ENCODE measurements around the gene PRDM16.

DNA sequence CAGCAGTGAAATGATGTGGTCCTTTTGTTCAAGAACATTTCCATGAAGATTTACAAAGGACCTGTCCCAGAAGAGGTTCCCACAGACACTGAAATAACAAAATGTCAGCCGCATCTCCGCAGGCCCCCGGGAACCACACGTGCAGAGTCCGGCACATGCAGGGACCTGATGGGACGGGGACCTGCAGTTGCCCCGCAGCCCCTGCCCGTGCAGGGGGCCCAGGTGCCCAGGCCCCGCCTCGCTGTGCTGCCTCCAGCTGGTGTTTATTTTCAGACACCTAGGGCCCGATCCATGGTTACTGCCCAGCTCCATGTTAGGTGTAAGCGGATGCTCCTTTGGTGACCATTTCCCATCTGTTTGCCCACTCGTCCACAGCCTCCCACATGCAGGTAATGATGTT lies 236.2 kb downstream of the PRDM16 start:
- TF ChIP-seq RBM39 (IDR thresholded peaks at IDR 0.05; ENCODE audit: low read depth, low read length, poor library complexity, severe bottlenecking) (no peak), MED8 (CRISPR knock-in tag; IDR thresholded peaks at IDR 0.05; ENCODE audit: insufficient replicate concordance) (no peak), MLLT10 (CRISPR knock-in tag; IDR thresholded peaks at IDR 0.05) (no peak), EP300 (IDR thresholded peaks at IDR 0.05; ENCODE audit: low read depth in 2 of 2, low read length in 2 of 2) (no peak), EP300 (CRISPR knock-in tag; IDR thresholded peaks at IDR 0.05; ENCODE audit: borderline replicate concordance) (no peak), SIN3A (IDR thresholded peaks at IDR 0.05; ENCODE audit: borderline replicate concordance, low read depth, low read length) (no peak), POLR2AphosphoS5 (IDR thresholded peaks at IDR 0.05; ENCODE audit: low read depth, low read length) (no peak), POLR2A (IDR thresholded peaks at IDR 0.05; ENCODE audit: insufficient read depth in 1 of 2, low read depth in 2 of 2, low read length in 2 of 2) (no peak)
- TF ChIP-seq, protein P1, sequence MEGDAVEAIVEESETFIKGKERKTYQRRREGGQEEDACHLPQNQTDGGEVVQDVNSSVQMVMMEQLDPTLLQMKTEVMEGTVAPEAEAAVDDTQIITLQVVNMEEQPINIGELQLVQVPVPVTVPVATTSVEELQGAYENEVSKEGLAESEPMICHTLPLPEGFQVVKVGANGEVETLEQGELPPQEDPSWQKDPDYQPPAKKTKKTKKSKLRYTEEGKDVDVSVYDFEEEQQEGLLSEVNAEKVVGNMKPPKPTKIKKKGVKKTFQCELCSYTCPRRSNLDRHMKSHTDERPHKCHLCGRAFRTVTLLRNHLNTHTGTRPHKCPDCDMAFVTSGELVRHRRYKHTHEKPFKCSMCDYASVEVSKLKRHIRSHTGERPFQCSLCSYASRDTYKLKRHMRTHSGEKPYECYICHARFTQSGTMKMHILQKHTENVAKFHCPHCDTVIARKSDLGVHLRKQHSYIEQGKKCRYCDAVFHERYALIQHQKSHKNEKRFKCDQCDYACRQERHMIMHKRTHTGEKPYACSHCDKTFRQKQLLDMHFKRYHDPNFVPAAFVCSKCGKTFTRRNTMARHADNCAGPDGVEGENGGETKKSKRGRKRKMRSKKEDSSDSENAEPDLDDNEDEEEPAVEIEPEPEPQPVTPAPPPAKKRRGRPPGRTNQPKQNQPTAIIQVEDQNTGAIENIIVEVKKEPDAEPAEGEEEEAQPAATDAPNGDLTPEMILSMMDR (CRISPR knock-in tag; IDR thresholded peaks at IDR 0.05) = no peak
- TF ChIP-seq, protein P2, sequence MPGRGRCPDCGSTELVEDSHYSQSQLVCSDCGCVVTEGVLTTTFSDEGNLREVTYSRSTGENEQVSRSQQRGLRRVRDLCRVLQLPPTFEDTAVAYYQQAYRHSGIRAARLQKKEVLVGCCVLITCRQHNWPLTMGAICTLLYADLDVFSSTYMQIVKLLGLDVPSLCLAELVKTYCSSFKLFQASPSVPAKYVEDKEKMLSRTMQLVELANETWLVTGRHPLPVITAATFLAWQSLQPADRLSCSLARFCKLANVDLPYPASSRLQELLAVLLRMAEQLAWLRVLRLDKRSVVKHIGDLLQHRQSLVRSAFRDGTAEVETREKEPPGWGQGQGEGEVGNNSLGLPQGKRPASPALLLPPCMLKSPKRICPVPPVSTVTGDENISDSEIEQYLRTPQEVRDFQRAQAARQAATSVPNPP (CRISPR knock-in tag; IDR thresholded peaks at IDR 0.05) = no peak
- TF ChIP-seq, protein P3, sequence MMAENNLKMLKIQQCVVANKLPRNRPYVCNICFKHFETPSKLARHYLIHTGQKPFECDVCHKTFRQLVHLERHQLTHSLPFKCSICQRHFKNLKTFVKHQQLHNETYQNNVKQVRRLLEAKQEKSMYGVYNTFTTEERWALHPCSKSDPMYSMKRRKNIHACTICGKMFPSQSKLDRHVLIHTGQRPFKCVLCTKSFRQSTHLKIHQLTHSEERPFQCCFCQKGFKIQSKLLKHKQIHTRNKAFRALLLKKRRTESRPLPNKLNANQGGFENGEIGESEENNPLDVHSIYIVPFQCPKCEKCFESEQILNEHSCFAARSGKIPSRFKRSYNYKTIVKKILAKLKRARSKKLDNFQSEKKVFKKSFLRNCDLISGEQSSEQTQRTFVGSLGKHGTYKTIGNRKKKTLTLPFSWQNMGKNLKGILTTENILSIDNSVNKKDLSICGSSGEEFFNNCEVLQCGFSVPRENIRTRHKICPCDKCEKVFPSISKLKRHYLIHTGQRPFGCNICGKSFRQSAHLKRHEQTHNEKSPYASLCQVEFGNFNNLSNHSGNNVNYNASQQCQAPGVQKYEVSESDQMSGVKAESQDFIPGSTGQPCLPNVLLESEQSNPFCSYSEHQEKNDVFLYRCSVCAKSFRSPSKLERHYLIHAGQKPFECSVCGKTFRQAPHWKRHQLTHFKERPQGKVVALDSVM (CRISPR knock-in tag; IDR thresholded peaks at IDR 0.05) = no peak
- TF ChIP-seq, protein P4, sequence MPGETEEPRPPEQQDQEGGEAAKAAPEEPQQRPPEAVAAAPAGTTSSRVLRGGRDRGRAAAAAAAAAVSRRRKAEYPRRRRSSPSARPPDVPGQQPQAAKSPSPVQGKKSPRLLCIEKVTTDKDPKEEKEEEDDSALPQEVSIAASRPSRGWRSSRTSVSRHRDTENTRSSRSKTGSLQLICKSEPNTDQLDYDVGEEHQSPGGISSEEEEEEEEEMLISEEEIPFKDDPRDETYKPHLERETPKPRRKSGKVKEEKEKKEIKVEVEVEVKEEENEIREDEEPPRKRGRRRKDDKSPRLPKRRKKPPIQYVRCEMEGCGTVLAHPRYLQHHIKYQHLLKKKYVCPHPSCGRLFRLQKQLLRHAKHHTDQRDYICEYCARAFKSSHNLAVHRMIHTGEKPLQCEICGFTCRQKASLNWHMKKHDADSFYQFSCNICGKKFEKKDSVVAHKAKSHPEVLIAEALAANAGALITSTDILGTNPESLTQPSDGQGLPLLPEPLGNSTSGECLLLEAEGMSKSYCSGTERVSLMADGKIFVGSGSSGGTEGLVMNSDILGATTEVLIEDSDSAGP (CRISPR knock-in tag; IDR thresholded peaks at IDR 0.05; ENCODE audit: borderline replicate concordance) = no peak
